HepG2 (cell line): ENCODE data around the gene INTS7. TPM values are rescaled to one million over a fixed set of nuclear protein-coding genes. Genes with fewer than 3 reads are reported as not detected.

Source experiments
- ARNT2 ChIP-seq: sonication (generic); formaldehyde crosslinking; IDR thresholded peaks from 2 replicates; pipeline ENCODE4 v1.8.0; 2022; ENCODE audit warnings: mild to moderate bottlenecking, low read depth, missing genetic modification reagents, moderate library complexity
- BORCS8-MEF2B ChIP-seq: sonication (generic); formaldehyde crosslinking; IDR thresholded peaks from 2 replicates; pipeline ENCODE4 v1.8.0; 2022; ENCODE audit warnings: mild to moderate bottlenecking, missing genetic modification reagents
- EED ChIP-seq: sonication (generic); formaldehyde crosslinking; IDR thresholded peaks from 2 replicates; pipeline ENCODE4 v1.5.0; 2020; ENCODE audit warnings: mild to moderate bottlenecking, missing genetic modification reagents
- GPN1 ChIP-seq: sonication (generic); formaldehyde crosslinking; IDR thresholded peaks from 2 replicates; pipeline ENCODE4 v1.5.1; 2020; ENCODE audit warnings: missing genetic modification reagents, borderline replicate concordance
- NFYB ChIP-seq: sonication (generic); formaldehyde crosslinking; IDR thresholded peaks from 2 replicates; pipeline ENCODE4 v1.4.0; 2020; ENCODE audit warnings: missing genetic modification reagents
- NONO ChIP-seq, 2 experiments: fragments of 450-650 bp in 1 of 2; sonication (generic) in 1 of 2; formaldehyde crosslinking in 1 of 2; IDR thresholded peaks in 1 of 2; conservative IDR thresholded peaks in 1 of 2; 2 replicates each; pipeline versions ENCODE4 v1.6.1 to v1.8.0; 2017 to 2022; ENCODE audit warnings: mild to moderate bottlenecking in 1 of 2, missing genetic modification reagents in 1 of 2, moderate library complexity in 1 of 2
- PHF8 ChIP-seq: sonication (generic); formaldehyde crosslinking; IDR thresholded peaks from 2 replicates; pipeline ENCODE4 v1.5.0; 2020; ENCODE audit warnings: missing genetic modification reagents
- SRF ChIP-seq: IDR thresholded peaks from 2 replicates; pipeline ENCODE4 v1.6.1; 2011; ENCODE audit warnings: mild to moderate bottlenecking, low read depth, low read length, moderate library complexity
- SRSF9 ChIP-seq: fragments of 200-400 bp; formaldehyde crosslinking; IDR thresholded peaks from 2 replicates; pipeline ENCODE4 v1.6.1; 2018; ENCODE audit warnings: borderline replicate concordance, mild to moderate bottlenecking, low read depth, low read length; ENCODE audit not compliant: insufficient read depth, poor library complexity, severe bottlenecking
- XBP1 ChIP-seq: sonication (generic); formaldehyde crosslinking; IDR thresholded peaks from 2 replicates; pipeline ENCODE4 v1.5.0; 2020; ENCODE audit warnings: missing genetic modification reagents
- YEATS2 ChIP-seq: sonication (generic); formaldehyde crosslinking; IDR thresholded peaks from 2 replicates; pipeline ENCODE4 v1.4.0; 2020; ENCODE audit warnings: missing genetic modification reagents, borderline replicate concordance
- ZBTB42 ChIP-seq: sonication (generic); formaldehyde crosslinking; IDR thresholded peaks from 2 replicates; pipeline ENCODE4 v1.5.0; 2020; ENCODE audit warnings: mild to moderate bottlenecking, missing genetic modification reagents
- ZNF337 ChIP-seq: sonication (generic); formaldehyde crosslinking; IDR thresholded peaks from 2 replicates; pipeline ENCODE4 v1.5.1; 2020; ENCODE audit warnings: missing genetic modification reagents, low read depth, mild to moderate bottlenecking, borderline replicate concordance
- ZNF747 ChIP-seq: sonication (generic); formaldehyde crosslinking; IDR thresholded peaks from 2 replicates; pipeline ENCODE4 v1.8.1; 2023; ENCODE audit warnings: missing genetic modification reagents, mild to moderate bottlenecking, borderline replicate concordance
- polyA plus RNA-seq, 8 experiments: library from polyadenylated mRNA; depleted of rRNA in 3 of 8; stranded (reverse) in 7 of 8; unstranded in 1 of 8; fragments of >200 nt; fragmentation: Illumina TruSeq in 4 of 8; extraction: Trizol in 4 of 8; gene quantifications; 2 replicates each; pipeline versions ENCODE4 v1.2.1 to v1.2.3, GENCODE V29; 2011 to 2016; ENCODE audit warnings: low read depth in 4 of 8, missing spikeins in 1 of 8, mixed read lengths in 1 of 8; ENCODE audit not compliant: insufficient read depth in 1 of 8
- total RNA-seq, 5 experiments: library from RNA; depleted of rRNA; stranded (reverse); fragments of >200 nt; fragmentation: Illumina TruSeq; extraction: Trizol; gene quantifications; 2 replicates each; pipeline ENCODE4 v1.2.3, GENCODE V29; 2016; ENCODE audit warnings: low read depth in 1 of 5
- TF ChIP-seq, protein P1 (sequence below): sonication (generic); formaldehyde crosslinking; IDR thresholded peaks from 2 replicates; pipeline ENCODE4 v1.5.0; 2020; ENCODE audit warnings: missing genetic modification reagents
- TF ChIP-seq, protein P2 (sequence below): sonication (generic); formaldehyde crosslinking; IDR thresholded peaks from 2 replicates; pipeline ENCODE4 v1.4.0; 2020; ENCODE audit warnings: missing genetic modification reagents, borderline replicate concordance
- TF ChIP-seq, protein P3 (sequence below): sonication (generic); formaldehyde crosslinking; conservative IDR thresholded peaks from 2 replicates; pipeline ENCODE4 v1.8.1; 2023; ENCODE audit warnings: missing genetic modification reagents
- TF ChIP-seq, protein P4 (sequence below): sonication (generic); formaldehyde crosslinking; conservative IDR thresholded peaks from 2 replicates; pipeline ENCODE4 v1.4.0; 2020; ENCODE audit warnings: missing genetic modification reagents

Gene INTS7
- total and polyA plus RNA-seq, 2 of the 13 experiments (the other 11 are each of a cell fraction or from before 2014, with no cell fraction given), result 18.3 to 22.4 TPM

DNA sequence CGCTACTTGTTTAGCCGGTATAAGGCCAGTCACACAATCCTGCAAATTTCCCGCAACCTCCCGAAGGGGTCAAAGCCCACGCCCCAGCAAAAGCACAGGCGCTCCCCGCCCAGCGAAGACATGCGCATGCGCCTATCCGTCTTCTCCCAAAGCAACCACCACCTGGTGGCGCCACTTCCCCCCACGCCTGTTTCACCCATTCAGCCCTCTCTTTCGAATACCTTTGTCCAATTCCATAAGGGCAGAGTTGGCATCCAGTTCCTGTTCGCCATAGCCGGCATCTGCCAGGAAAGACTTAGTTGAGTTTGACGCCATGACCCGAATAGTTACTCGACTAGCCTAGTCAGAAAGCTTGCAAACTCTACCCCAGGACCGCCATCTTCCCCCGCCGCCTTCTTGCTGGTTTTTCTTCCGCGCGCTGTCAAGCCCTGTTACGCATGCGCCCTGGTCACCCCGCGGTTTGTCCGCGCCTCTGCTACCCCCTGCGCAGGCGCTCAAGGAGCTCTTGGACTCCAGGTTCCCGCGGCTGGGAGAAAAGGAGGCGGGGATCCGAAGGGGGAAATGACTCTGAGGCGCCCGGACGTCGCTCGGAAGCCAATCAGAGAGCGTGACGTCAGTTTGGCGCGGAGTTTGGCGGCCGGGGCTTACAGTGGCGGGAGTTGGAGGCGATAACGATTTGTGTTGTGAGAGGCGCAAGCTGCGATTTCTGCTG lies at the start of gene INTS7, which contains the start of gene DTL (continued):
- no peak for TF ChIP-seq ZBTB42
- TF ChIP-seq, protein P1, sequence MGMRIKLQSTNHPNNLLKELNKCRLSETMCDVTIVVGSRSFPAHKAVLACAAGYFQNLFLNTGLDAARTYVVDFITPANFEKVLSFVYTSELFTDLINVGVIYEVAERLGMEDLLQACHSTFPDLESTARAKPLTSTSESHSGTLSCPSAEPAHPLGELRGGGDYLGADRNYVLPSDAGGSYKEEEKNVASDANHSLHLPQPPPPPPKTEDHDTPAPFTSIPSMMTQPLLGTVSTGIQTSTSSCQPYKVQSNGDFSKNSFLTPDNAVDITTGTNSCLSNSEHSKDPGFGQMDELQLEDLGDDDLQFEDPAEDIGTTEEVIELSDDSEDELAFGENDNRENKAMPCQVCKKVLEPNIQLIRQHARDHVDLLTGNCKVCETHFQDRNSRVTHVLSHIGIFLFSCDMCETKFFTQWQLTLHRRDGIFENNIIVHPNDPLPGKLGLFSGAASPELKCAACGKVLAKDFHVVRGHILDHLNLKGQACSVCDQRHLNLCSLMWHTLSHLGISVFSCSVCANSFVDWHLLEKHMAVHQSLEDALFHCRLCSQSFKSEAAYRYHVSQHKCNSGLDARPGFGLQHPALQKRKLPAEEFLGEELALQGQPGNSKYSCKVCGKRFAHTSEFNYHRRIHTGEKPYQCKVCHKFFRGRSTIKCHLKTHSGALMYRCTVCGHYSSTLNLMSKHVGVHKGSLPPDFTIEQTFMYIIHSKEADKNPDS (CRISPR knock-in tag), result no peak
- TF ChIP-seq NFYB (CRISPR knock-in tag), result peak; percentile 90
- TF ChIP-seq, protein P2, sequence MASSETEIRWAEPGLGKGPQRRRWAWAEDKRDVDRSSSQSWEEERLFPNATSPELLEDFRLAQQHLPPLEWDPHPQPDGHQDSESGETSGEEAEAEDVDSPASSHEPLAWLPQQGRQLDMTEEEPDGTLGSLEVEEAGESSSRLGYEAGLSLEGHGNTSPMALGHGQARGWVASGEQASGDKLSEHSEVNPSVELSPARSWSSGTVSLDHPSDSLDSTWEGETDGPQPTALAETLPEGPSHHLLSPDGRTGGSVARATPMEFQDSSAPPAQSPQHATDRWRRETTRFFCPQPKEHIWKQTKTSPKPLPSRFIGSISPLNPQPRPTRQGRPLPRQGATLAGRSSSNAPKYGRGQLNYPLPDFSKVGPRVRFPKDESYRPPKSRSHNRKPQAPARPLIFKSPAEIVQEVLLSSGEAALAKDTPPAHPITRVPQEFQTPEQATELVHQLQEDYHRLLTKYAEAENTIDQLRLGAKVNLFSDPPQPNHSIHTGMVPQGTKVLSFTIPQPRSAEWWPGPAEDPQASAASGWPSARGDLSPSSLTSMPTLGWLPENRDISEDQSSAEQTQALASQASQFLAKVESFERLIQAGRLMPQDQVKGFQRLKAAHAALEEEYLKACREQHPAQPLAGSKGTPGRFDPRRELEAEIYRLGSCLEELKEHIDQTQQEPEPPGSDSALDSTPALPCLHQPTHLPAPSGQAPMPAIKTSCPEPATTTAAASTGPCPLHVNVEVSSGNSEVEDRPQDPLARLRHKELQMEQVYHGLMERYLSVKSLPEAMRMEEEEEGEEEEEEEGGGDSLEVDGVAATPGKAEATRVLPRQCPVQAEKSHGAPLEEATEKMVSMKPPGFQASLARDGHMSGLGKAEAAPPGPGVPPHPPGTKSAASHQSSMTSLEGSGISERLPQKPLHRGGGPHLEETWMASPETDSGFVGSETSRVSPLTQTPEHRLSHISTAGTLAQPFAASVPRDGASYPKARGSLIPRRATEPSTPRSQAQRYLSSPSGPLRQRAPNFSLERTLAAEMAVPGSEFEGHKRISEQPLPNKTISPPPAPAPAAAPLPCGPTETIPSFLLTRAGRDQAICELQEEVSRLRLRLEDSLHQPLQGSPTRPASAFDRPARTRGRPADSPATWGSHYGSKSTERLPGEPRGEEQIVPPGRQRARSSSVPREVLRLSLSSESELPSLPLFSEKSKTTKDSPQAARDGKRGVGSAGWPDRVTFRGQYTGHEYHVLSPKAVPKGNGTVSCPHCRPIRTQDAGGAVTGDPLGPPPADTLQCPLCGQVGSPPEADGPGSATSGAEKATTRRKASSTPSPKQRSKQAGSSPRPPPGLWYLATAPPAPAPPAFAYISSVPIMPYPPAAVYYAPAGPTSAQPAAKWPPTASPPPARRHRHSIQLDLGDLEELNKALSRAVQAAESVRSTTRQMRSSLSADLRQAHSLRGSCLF (CRISPR knock-in tag), result 0 out of 2 replicates have a peak, but pooled peaks have one; percentile 17
- no peak for TF ChIP-seq NONO (IDR thresholded peaks at IDR 0.05)
- TF ChIP-seq NONO (CRISPR knock-in tag; conservative IDR thresholded peaks at IDR 0.05), result no peak; the same call in 1 of the 2 replicates
- TF ChIP-seq, protein P3, sequence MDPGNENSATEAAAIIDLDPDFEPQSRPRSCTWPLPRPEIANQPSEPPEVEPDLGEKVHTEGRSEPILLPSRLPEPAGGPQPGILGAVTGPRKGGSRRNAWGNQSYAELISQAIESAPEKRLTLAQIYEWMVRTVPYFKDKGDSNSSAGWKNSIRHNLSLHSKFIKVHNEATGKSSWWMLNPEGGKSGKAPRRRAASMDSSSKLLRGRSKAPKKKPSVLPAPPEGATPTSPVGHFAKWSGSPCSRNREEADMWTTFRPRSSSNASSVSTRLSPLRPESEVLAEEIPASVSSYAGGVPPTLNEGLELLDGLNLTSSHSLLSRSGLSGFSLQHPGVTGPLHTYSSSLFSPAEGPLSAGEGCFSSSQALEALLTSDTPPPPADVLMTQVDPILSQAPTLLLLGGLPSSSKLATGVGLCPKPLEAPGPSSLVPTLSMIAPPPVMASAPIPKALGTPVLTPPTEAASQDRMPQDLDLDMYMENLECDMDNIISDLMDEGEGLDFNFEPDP (CRISPR knock-in tag), result no peak
- TF ChIP-seq SRSF9, result no peak
- peak; percentile 81; the same call in 1 of the 2 replicates for TF ChIP-seq BORCS8-MEF2B
- TF ChIP-seq, protein P4, sequence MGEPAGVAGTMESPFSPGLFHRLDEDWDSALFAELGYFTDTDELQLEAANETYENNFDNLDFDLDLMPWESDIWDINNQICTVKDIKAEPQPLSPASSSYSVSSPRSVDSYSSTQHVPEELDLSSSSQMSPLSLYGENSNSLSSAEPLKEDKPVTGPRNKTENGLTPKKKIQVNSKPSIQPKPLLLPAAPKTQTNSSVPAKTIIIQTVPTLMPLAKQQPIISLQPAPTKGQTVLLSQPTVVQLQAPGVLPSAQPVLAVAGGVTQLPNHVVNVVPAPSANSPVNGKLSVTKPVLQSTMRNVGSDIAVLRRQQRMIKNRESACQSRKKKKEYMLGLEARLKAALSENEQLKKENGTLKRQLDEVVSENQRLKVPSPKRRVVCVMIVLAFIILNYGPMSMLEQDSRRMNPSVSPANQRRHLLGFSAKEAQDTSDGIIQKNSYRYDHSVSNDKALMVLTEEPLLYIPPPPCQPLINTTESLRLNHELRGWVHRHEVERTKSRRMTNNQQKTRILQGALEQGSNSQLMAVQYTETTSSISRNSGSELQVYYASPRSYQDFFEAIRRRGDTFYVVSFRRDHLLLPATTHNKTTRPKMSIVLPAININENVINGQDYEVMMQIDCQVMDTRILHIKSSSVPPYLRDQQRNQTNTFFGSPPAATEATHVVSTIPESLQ (CRISPR knock-in tag), result 0 out of 2 replicates have a peak, but pooled peaks have one; percentile 63
- peak; percentile 85 for TF ChIP-seq ARNT2
- peak; percentile 87 for TF ChIP-seq YEATS2 (CRISPR knock-in tag)
- TF ChIP-seq XBP1 (CRISPR knock-in tag), result no peak
- no peak; the same call in 1 of the 2 replicates for TF ChIP-seq ZNF337
- no peak for TF ChIP-seq SRF
- TF ChIP-seq GPN1 (CRISPR knock-in tag), result no peak
- TF ChIP-seq ZNF747 (CRISPR knock-in tag), result peak; percentile 65; the same call in 1 of the 2 replicates
- peak; percentile 86 for TF ChIP-seq PHF8 (CRISPR knock-in tag)
- no peak for TF ChIP-seq EED (CRISPR knock-in tag)
